CD1c-positive myeloid dendritic cell (primary cell): ENCODE measurements around the gene PPP1R1C.

Experiments used
- DNase-seq: peaks from one replicate; pipeline ENCODE4 v3.0.0-alpha.2; 2016; ENCODE audit errors: extremely low spot score

The PPP1R1C gene

GRCh38 chr2:182113334-182113733 is 127.7 kb downstream of the PPP1R1C start:
- DNase-seq: no peak

- DNase-seq: no peak
Measured at GRCh38 chr2:182115258-182115657, 129.6 kb downstream of the PPP1R1C start.

GRCh38 chr2:182116774-182117173 is 131.1 kb downstream of the PPP1R1C start:
- no peak for DNase-seq

GRCh38 chr2:182117196-182117595 is 131.5 kb downstream of the PPP1R1C start:
- DNase-seq: no peak

- DNase-seq: no peak
Measured at GRCh38 chr2:182128821-182129707, 143.4 kb downstream of the PPP1R1C start.

- DNase-seq: no peak
Measured at GRCh38 chr2:182132605-182133004, 147.0 kb downstream of the PPP1R1C start.

GRCh38 chr2:182133195-182133891 is 147.7 kb downstream of the PPP1R1C start:
- no peak for DNase-seq

- DNase-seq: no peak
Measured at GRCh38 chr2:182134201-182134600, 148.5 kb downstream of the PPP1R1C start.

GRCh38 chr2:182142062-182142461 is 156.4 kb downstream of the PPP1R1C start:
- DNase-seq: no peak

GRCh38 chr2:182144041-182144775 is 158.6 kb downstream of the PPP1R1C start:
- no peak for DNase-seq

GRCh38 chr2:182144776-182145165 is 159.1 kb downstream of the PPP1R1C start:
- DNase-seq: no peak

GRCh38 chr2:182148344-182148743 is 162.7 kb downstream of the PPP1R1C start:
- no peak for DNase-seq

- no peak for DNase-seq
Measured at GRCh38 chr2:182163878-182164277, 178.2 kb downstream of the PPP1R1C start.

- DNase-seq: no peak
Measured at GRCh38 chr2:182164686-182165085, 179.0 kb downstream of the PPP1R1C start.

- no peak for DNase-seq
Measured at GRCh38 chr2:182165202-182165601, 179.5 kb downstream of the PPP1R1C start.

- DNase-seq: no peak
Measured at GRCh38 chr2:182166406-182166805, 180.8 kb downstream of the PPP1R1C start.

GRCh38 chr2:182166841-182167240 is 181.2 kb downstream of the PPP1R1C start:
- no peak for DNase-seq
